Fibroblast of the aortic adventitia (primary cell): ENCODE data around the gene OLIG1. TPM values are rescaled to one million over a fixed set of nuclear protein-coding genes. Genes with fewer than 3 reads are reported as not detected.

Source experiments
- DNase-seq: peaks from one replicate; pipeline ENCODE4 v3.0.0-alpha.2; 2010; ENCODE audit warnings: low read depth
- H3K4me3 ChIP-seq: 2 replicates; pipeline ENCODE4 v1.5.1; 2011; ENCODE audit warnings: low read depth, mild to moderate bottlenecking, control low read depth, low read length, moderate library complexity
- total RNA-seq: library from RNA; depleted of rRNA; stranded (reverse); fragments of >200 nt; gene quantifications from 2 replicates; pipeline ENCODE4 v1.2.3, GENCODE V29; 2012; ENCODE audit warnings: low replicate concordance
- TF ChIP-seq, protein P1 (sequence below): IDR thresholded peaks from 2 replicates; pipeline ENCODE4 v1.5.1; 2011; ENCODE audit warnings: mild to moderate bottlenecking, low read length, control low read depth, inconsistent platforms; ENCODE audit not compliant: insufficient read depth

Gene OLIG1
- total RNA-seq, 1 donor = not detected

DNA sequence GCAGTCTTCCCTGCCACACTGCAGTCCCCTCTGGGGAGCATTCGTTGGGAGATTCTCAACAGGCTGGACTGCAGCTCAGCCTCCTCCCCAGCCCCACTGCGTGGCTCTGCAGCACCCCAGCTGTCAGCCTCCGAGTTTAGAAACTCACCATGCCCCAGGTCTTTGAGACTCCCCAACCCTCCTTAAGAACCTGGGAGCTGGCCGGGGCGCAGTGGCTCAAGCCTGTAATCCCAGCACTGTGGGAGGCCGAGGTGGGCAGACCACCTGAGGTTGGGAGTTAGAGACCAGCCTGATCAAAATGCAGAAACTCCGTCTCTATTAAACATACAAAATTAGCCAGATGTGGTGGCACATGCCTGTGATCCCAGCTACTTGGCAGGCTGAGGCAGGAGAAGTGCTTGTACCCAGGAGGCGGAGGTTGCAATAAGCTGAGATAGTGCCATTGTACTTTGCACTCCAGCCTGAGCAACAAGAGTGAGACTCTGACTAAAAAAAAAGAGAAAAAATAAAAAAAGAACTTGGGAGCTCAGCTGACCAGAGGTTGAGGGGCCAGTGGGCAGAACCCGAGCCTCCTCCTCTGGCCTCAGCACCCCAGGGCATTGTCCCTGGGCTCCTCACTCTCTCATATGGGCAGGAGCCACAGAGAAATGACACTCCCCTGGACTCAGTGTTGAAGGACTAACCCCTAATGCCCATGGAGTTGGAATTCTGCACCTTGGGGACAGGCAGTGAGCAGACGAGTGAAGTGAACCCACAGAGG, 38.6 kb upstream of the OLIG1 start:
- H3K4me3 ChIP-seq = no peak overlapping the region
- no peak for DNase-seq
- TF ChIP-seq, protein P1, sequence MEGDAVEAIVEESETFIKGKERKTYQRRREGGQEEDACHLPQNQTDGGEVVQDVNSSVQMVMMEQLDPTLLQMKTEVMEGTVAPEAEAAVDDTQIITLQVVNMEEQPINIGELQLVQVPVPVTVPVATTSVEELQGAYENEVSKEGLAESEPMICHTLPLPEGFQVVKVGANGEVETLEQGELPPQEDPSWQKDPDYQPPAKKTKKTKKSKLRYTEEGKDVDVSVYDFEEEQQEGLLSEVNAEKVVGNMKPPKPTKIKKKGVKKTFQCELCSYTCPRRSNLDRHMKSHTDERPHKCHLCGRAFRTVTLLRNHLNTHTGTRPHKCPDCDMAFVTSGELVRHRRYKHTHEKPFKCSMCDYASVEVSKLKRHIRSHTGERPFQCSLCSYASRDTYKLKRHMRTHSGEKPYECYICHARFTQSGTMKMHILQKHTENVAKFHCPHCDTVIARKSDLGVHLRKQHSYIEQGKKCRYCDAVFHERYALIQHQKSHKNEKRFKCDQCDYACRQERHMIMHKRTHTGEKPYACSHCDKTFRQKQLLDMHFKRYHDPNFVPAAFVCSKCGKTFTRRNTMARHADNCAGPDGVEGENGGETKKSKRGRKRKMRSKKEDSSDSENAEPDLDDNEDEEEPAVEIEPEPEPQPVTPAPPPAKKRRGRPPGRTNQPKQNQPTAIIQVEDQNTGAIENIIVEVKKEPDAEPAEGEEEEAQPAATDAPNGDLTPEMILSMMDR = no peak

DNA sequence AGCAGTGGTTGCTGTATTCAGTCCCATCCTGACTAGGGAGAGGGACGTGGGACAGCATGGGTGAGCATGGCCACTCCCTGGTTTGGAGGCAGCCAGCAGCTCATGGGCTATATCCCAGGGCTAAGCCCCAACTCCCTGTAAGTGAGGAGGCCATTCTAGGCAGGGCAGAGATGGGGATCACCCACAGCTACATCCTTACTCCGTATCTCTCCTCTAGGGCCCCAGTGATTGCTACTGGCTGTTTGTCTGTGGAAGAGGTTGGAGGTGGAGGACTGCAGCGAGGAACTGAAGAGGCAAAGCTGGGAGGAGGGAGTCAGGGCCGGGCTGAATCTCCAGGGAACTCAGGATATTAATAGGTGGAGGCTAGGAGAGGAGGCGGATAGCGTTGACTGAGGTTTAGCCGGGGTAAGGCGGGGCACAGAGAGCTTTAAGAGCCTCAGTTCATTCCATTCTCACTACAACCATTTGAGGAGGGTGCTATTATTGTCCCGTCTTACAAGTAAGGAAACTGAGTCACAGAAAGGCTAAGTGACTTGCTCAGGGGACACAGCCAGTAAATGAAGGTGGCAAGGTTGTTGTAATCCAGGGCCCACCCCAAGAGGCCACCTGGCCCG, 37.4 kb upstream of the OLIG1 start:
- DNase-seq = no peak
- no peak overlapping the region for H3K4me3 ChIP-seq
- TF ChIP-seq, protein P1 = no peak

DNA sequence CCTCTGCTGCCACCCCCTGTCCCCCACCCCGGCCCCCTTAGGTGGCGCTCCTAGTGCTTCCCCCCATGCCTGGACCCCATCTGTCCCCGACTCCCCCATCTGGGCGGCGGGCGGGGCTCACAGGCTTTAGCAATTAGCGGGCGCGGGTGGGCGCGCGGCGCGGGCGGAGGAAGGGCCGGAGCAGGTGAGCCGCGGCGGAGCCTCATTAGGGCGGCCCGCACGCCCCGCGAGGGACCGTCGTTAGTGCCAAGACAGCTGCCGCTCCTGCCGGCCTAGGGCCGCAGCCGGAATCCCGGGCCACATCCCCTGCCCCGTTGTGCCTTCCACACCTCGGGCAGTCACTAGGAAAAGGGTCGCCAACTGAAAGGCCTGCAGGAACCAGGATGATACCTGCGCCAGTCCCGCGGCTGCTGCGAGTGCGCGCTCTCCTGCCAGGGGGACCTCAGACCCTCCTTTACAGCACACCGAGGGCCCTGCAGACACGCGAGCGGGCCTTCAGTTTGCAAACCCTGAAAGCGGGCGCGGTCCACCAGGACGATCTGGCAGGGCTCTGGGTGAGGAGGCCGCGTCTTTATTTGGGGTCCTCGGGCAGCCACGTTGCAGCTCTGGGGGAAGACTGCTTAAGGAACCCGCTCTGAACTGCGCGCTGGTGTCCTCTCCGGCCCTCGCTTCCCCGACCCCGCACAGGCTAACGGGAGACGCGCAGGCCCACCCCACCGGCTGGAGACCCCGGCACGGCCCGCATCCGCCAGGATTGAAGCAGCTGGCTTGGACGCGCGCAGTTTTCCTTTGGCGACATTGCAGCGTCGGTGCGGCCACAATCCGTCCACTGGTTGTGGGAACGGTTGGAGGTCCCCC, 36.6 kb upstream of the OLIG1 start:
- TF ChIP-seq, protein P1 = no peak
- no peak overlapping the region for H3K4me3 ChIP-seq
- no peak for DNase-seq

DNA sequence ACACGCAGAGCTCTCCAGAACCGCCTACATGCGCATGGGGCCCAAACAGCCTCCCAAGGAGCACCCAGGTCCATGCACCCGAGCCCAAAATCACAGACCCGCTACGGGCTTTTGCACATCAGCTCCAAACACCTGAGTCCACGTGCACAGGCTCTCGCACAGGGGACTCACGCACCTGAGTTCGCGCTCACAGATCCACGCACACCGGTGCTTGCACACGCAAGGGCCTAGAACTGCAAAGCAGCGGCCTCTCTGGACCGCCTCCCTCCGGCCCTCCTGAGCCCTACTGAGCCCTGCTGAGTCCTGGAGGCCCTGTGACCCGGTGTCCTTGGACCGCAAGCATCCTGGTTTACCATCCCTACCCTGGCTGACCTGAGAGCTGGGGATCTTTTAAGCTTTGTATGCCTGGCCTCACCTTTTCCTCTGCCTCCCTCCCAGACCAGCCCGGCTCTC, 36.0 kb upstream of the OLIG1 start:
- TF ChIP-seq, protein P1 = no peak
- no peak overlapping the region for H3K4me3 ChIP-seq
- no peak for DNase-seq

DNA sequence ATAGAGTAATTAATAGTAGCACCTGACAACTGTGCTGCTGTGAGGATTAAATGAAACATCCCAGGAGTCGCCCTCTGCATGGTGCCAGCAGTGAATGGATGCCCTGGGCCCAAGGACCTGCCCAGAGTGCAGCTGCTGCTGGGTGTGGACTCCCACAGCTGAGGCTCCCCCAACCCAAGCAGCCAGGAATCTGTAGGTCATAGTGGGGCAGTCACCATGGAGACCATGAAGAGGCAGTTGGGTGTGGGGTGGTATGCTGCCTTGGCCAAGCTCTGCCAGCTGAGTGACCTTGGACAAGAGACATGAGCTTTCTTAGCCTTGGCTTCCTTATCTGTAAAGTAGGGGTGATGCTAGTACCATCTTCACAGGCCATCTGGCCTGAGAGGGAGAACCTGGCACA, 34.8 kb upstream of the OLIG1 start:
- H3K4me3 ChIP-seq = no peak overlapping the region
- TF ChIP-seq, protein P1 = no peak
- no peak for DNase-seq

GRCh38 chr21:33036430-33037162, 33.3 kb upstream of the OLIG1 start:
- peak; percentile 58 for DNase-seq
- TF ChIP-seq, protein P1 = no peak

More at GRCh38 chr21:33036430-33037162, 33.3 kb upstream of the OLIG1 start:
- H3K4me3 ChIP-seq = no peak overlapping the region
